HG03066 (cell line): ENCODE results near the gene ASB11.

Experiments
- ATAC-seq: cut with Tn5 transposase; IDR thresholded peaks from one replicate; pipeline ENCODE4 v1.9.1; 2021; ENCODE audit warnings: low read depth; ENCODE audit not compliant: unreplicated experiment

Gene ASB11

DNA sequence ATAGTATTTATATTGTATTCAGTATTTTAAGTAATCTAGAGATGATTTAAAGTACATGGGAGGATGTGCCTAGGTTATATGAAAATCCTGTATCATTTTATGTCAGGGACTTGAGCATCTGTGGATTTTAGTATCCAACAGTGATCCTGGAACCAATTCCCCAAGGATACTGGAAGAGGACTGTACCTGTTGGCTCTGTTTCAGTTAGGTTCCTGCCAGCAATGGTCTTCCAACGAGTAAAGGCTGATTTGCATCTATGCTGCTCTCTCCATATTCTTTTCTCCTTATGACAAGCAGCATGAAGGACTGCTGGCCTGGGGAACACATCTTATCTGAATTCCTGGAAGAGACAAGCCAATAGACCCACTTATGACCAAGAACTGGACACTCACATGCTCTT lies 80.4 kb downstream of the ASB11 start:
- ATAC-seq = no peak

DNA sequence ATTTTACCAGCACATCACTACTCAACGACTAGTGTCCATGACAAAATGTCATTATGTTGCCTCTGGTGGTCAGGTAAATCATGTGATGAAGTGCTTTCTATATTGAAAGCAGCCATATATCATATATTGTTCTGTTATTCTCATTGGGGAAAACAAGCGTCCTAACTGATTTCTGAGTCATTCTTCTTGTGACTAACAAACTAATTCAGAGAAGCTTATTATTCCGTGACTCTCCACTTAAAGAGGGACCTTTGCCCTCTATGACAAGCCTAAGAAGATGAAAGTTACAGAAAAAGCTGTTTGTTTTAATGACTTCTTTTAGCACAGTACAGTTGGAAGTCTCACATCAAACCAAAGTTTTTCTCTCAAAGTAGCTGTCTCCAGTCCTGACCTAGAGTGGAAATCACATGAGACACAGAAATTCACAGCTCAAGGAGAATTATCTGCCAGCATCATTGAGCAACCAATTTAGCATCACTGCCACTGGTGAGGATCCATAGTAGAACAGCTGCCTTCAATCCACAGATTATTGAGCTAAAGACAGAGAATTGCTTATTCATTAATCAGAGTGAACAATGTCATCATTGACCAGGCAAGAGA lies 81.9 kb downstream of the ASB11 start:
- no peak for ATAC-seq
